ENCODE measurements around the gene ZDHHC8. TPM values are rescaled to one million over a fixed set of nuclear protein-coding genes. Genes with fewer than 3 reads are reported as not detected.
A peak's percentile ranks its signal among the peaks of the same experiment; 100 is the strongest.

Gene ZDHHC8
- polyA plus RNA-seq, 4 donors = 3.8 to 33.5 (median 14.3) TPM

DNA sequence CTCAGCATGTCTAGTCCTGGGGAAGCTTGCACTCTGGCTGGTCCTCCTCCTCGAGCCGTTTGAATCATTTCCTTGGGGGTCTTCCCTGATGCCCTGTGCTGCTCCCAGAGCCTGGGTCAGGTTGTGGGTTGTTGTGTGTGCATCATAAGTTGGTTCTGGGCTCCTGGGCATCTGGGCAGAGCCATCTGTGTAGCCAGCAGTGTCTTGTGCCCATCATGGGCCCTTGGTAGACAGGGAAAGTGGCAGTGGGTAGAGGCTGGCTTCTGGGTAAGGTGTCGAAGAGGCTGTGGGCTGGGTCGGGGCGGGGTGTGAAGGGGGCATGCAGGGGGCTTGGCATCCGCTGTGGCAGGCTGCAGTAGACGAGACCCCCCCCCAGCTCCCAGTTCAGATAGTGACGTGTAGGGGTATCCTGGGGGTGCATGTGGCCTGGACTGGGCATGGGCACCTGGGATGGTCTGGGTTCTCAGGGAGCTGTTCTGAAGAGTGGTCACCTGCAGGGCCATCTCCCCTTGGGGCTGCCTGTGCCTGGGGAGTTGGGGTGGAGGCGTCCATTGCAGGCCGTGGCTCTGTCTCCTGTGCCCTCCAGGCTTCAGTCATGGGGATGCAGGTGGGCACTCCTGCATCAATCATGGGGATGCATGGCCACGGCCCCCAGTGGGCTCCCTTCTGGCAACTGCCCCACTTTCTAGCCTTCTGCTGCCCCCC is 7.4 kb upstream of the ZDHHC8 start:
- no peak for FAIRE-seq
- Histone ChIP-seq H3K36me3 (ENCODE audit: control insufficient read depth in 3 of 3, insufficient read depth in 2 of 3, low read depth in 1 of 3, low read length in 3 of 3) (peaks cover 5 to 80% (median 11%) of the 10 kb centered on the region in 3 donors), H3K27me3 (ENCODE audit: control insufficient read depth in 3 of 3, insufficient read depth in 3 of 3, low read length in 3 of 3) (no peaks in the 10 kb centered on the region), H3K27ac (ENCODE audit: low read depth in 1 of 3, low read length in 2 of 3) (no peak overlapping the region), H3K4me3 (ENCODE audit: low read depth in 1 of 3, low read length in 3 of 3) (no peak overlapping the region), H3K9me3 (ENCODE audit: control insufficient read depth in 2 of 2, insufficient read depth in 1 of 2, low read depth in 1 of 2, low read length in 1 of 2) (no peaks in the 10 kb centered on the region), H3K4me1 (ENCODE audit: control insufficient read depth in 3 of 3, insufficient read depth in 2 of 3, low read depth in 1 of 3, low read length in 2 of 3) (peaks cover 0 to 12% (median 0%) of the 10 kb centered on the region in 3 donors)
- DNase-seq = no peak
- 86 to 99% (median 92%) methylated on average over 9 to 11 of the region's 11 CpGs for WGBS, 3 donors

DNA sequence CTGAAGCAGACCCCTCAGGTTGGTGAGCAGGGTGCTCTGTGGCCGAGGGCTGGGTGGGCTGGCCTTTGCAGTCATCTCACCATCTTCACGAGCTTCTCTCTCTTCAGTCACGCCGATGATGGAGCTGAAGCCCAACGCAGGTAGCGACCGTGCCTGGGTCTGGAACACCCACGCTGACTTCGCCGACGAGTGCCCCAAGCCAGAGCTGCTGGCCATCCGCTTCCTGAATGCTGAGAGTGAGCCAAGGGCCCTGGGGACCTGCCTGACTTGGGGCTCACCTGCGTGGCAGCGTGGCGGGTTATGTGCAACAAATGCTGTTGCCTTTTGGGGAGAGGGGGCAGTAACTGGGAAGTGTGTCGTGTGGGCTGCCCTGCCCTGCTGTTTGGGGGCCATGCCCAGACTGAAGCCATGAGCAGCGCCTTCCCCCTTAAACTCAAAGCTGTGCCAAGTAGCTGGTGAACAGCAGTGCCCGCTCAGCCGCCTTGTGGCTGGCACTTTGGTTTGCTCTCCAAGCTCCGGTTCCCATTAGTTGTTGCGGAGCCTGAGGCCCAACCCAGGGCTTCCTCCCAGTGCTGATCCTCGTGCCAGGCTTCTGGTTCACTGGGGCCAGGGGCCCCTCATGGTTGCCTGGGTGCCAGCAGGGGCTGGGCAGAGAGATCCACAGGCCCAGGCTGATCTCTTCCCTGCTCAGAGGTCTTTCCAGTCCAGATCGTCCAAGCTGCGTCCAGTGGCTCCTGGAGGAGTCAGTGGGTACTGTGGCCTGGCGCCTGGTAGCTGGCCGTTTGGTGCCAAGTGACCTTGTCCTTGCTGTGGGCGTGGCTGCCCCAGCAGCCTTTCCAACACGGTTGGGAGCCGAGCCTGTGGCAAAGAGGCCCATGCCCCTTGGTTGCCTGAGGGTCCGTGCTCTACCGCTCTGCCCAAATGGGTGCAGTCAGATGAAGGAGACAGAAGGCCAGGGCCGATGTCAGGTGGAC is 6.1 kb upstream of the ZDHHC8 start:
- 88 to 91% (median 88%) methylated on average over 32 of the region's 32 CpGs for WGBS, 3 donors
- Histone ChIP-seq H3K27me3 (ENCODE audit: control insufficient read depth in 3 of 3, insufficient read depth in 3 of 3, low read length in 3 of 3) (no peaks in the 10 kb centered on the region), H3K36me3 (ENCODE audit: control insufficient read depth in 3 of 3, insufficient read depth in 2 of 3, low read depth in 1 of 3, low read length in 3 of 3) (peaks cover 5 to 67% (median 11%) of the 10 kb centered on the region in 3 donors), H3K4me1 (ENCODE audit: control insufficient read depth in 3 of 3, insufficient read depth in 2 of 3, low read depth in 1 of 3, low read length in 2 of 3) (peaks cover 0 to 16% (median 0%) of the 10 kb centered on the region in 3 donors), H3K27ac (ENCODE audit: low read depth in 1 of 3, low read length in 2 of 3) (no peak overlapping the region), H3K9me3 (ENCODE audit: control insufficient read depth in 2 of 2, insufficient read depth in 1 of 2, low read depth in 1 of 2, low read length in 1 of 2) (no peaks in the 10 kb centered on the region), H3K4me3 (ENCODE audit: low read depth in 1 of 3, low read length in 3 of 3) (no peak overlapping the region)
- no peak for DNase-seq
- no peak for FAIRE-seq

- Histone ChIP-seq H3K27ac (ENCODE audit: low read depth in 1 of 3, low read length in 2 of 3) (no peak overlapping the region), H3K27me3 (ENCODE audit: control insufficient read depth in 3 of 3, insufficient read depth in 3 of 3, low read length in 3 of 3) (no peaks in the 10 kb centered on the region), H3K4me3 (ENCODE audit: low read depth in 1 of 3, low read length in 3 of 3) (no peak overlapping the region), H3K9me3 (ENCODE audit: control insufficient read depth in 2 of 2, insufficient read depth in 1 of 2, low read depth in 1 of 2, low read length in 1 of 2) (no peaks in the 10 kb centered on the region), H3K4me1 (ENCODE audit: control insufficient read depth in 3 of 3, insufficient read depth in 2 of 3, low read depth in 1 of 3, low read length in 2 of 3) (peaks cover 0 to 19% (median 0%) of the 10 kb centered on the region in 3 donors), H3K36me3 (ENCODE audit: control insufficient read depth in 3 of 3, insufficient read depth in 2 of 3, low read depth in 1 of 3, low read length in 3 of 3) (peaks cover 5 to 58% (median 11%) of the 10 kb centered on the region in 3 donors)
- DNase-seq = no peak
- WGBS, 3 donors = 83 to 88% (median 85%) methylated on average over 19 of the region's 19 CpGs
- FAIRE-seq = no peak
Observed at GRCh38 chr22:20126284-20127029, 5.1 kb upstream of the ZDHHC8 start.

DNA sequence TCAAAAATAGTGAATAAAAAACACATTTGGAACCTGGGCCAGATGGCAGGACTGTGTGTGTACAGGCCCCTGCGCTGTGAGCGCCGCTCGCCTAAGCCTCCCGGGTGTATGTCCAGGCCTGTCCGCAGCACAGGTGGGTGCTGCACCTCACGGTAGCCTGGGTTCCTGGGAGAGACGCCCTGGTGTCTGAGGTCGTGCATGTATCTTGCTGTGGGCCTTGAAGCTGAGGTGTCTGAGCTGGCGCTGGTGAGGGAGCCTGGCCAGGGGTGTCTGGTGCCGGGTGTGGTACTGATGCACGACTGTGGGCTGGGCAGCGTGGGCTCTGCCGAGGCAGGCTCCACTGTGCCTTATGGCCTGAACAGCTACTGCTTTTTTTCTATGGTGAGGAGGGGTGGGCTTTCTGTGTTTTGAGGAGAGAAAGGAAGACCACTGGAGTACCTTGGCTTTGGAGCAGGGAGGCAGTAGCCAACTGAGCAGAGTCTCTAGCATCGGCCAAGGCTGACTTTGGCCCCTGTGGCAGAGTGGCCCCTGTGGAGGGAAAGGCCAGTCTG is 4.2 kb upstream of the ZDHHC8 start:
- DNase-seq = no peak
- H3K36me3 ChIP-seq (ENCODE audit: control insufficient read depth in 3 of 3, insufficient read depth in 2 of 3, low read depth in 1 of 3, low read length in 3 of 3) = peaks cover 4 to 49% (median 8%) of the 10 kb centered on the region in 3 donors
- FAIRE-seq = no peak
- H3K27me3 ChIP-seq (ENCODE audit: control insufficient read depth in 3 of 3, insufficient read depth in 3 of 3, low read length in 3 of 3) = no peaks in the 10 kb centered on the region
- no peak overlapping the region for H3K4me3 ChIP-seq (ENCODE audit: low read depth in 1 of 3, low read length in 3 of 3)
- peaks cover 0 to 21% (median 0%) of the 10 kb centered on the region in 3 donors for H3K4me1 ChIP-seq (ENCODE audit: control insufficient read depth in 3 of 3, insufficient read depth in 2 of 3, low read depth in 1 of 3, low read length in 2 of 3)
- H3K9me3 ChIP-seq (ENCODE audit: control insufficient read depth in 2 of 2, insufficient read depth in 1 of 2, low read depth in 1 of 2, low read length in 1 of 2) = no peaks in the 10 kb centered on the region
- H3K27ac ChIP-seq (ENCODE audit: low read depth in 1 of 3, low read length in 2 of 3) = no peak overlapping the region
- 83 to 90% (median 87%) methylated on average over 15 of the region's 15 CpGs for WGBS, 3 donors

DNA sequence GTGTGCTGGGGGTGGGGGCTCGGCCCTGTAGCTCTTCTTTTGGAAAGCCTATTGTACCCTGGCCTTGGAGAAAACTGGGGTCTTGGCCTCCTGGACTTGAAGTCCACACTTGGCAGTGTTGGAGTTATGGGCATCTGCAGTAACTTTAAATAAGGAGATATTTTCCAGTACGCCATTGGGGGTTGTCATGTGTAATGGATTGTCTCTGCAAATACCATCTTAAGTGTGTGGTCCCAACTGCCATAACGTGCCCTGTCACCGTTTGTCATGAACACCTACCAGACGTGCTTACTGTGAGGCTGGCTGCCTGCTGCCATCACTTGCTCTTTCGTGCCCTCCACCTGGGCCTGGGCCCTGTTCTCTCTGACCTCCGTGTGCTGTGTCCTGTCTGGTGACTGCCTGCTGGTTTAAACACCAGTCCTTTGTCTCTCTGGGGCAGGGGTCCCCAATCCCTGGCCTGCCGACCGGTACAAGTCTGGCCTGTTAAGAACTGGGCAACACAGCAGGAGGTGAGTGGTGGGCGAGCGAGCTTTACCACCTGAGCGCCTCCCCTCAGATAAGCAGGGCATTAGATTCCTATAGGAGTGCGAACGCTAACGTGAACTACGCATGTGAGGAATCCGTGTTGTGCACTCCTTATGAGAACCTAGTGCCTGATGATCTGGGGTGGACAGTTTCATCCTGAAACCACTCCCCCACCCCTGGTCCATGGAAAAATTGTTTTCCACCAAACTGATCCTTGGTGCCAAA is 3.6 kb upstream of the ZDHHC8 start:
- no peak overlapping the region for H3K27ac ChIP-seq (ENCODE audit: low read depth in 1 of 3, low read length in 2 of 3)

DNA sequence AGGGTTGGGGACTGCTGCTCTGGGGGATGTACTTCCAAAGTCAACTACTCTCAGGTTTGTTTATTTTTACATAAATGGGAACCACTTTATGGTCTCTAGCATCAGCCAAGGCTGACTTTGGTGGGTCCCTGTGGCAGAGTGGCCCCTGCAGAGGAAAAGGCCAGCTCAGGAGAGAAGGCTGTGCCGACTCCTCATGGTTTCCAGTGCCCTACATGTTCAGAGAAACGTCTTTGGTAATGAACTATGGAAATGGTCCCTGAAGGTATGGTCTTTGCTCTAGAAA is 3.0 kb upstream of the ZDHHC8 start:
- Histone ChIP-seq H3K4me1 (ENCODE audit: control insufficient read depth in 3 of 3, insufficient read depth in 2 of 3, low read depth in 1 of 3, low read length in 2 of 3) (peaks cover 0 to 29% (median 0%) of the 10 kb centered on the region in 3 donors), H3K4me3 (ENCODE audit: low read depth in 1 of 3, low read length in 3 of 3) (no peak overlapping the region), H3K9me3 (ENCODE audit: control insufficient read depth in 2 of 2, insufficient read depth in 1 of 2, low read depth in 1 of 2, low read length in 1 of 2) (no peaks in the 10 kb centered on the region), H3K36me3 (ENCODE audit: control insufficient read depth in 3 of 3, insufficient read depth in 2 of 3, low read depth in 1 of 3, low read length in 3 of 3) (peaks cover 2 to 43% (median 8%) of the 10 kb centered on the region in 3 donors), H3K27ac (ENCODE audit: low read depth in 1 of 3, low read length in 2 of 3) (peak overlapping the region in 1 of 3 donors; percentile 28), H3K27me3 (ENCODE audit: control insufficient read depth in 3 of 3, insufficient read depth in 3 of 3, low read length in 3 of 3) (no peaks in the 10 kb centered on the region)
- 48 to 52% (median 49%) methylated on average over 2 of the region's 2 CpGs for WGBS, 3 donors
- DNase-seq (no peak), FAIRE-seq (no peak)

More for the DNA sequence above, 3.6 kb upstream of the ZDHHC8 start:
- Histone ChIP-seq H3K9me3 (ENCODE audit: control insufficient read depth in 2 of 2, insufficient read depth in 1 of 2, low read depth in 1 of 2, low read length in 1 of 2) (no peaks in the 10 kb centered on the region), H3K27me3 (ENCODE audit: control insufficient read depth in 3 of 3, insufficient read depth in 3 of 3, low read length in 3 of 3) (no peaks in the 10 kb centered on the region), H3K4me1 (ENCODE audit: control insufficient read depth in 3 of 3, insufficient read depth in 2 of 3, low read depth in 1 of 3, low read length in 2 of 3) (peaks cover 0 to 28% (median 0%) of the 10 kb centered on the region in 3 donors), H3K4me3 (ENCODE audit: low read depth in 1 of 3, low read length in 3 of 3) (no peak overlapping the region), H3K36me3 (ENCODE audit: control insufficient read depth in 3 of 3, insufficient read depth in 2 of 3, low read depth in 1 of 3, low read length in 3 of 3) (peaks cover 2 to 46% (median 8%) of the 10 kb centered on the region in 3 donors)
- no peak for FAIRE-seq
- whole genome bisulfite sequencing, 3 donors = 77 to 84% (median 81%) methylated on average over 17 of the region's 17 CpGs
- no peak for DNase-seq

- Histone ChIP-seq H3K4me3 (ENCODE audit: low read depth in 1 of 3, low read length in 3 of 3) (no peak overlapping the region), H3K9me3 (ENCODE audit: control insufficient read depth in 2 of 2, insufficient read depth in 1 of 2, low read depth in 1 of 2, low read length in 1 of 2) (no peaks in the 10 kb centered on the region), H3K36me3 (ENCODE audit: control insufficient read depth in 3 of 3, insufficient read depth in 2 of 3, low read depth in 1 of 3, low read length in 3 of 3) (peaks cover 2 to 39% (median 8%) of the 10 kb centered on the region in 3 donors), H3K27ac (ENCODE audit: low read depth in 1 of 3, low read length in 2 of 3) (peak overlapping the region in 1 of 3 donors; percentile 28), H3K4me1 (ENCODE audit: control insufficient read depth in 3 of 3, insufficient read depth in 2 of 3, low read depth in 1 of 3, low read length in 2 of 3) (peaks cover 0 to 29% (median 0%) of the 10 kb centered on the region in 3 donors), H3K27me3 (ENCODE audit: control insufficient read depth in 3 of 3, insufficient read depth in 3 of 3, low read length in 3 of 3) (no peaks in the 10 kb centered on the region)
- 21 to 31% (median 31%) methylated on average over 18 of the region's 18 CpGs for WGBS, 3 donors
- DNase-seq (peak; percentile 46 to 50), FAIRE-seq (no peak)
Observed at GRCh38 chr22:20128902-20129746, 2.5 kb upstream of the ZDHHC8 start.

All from small intestine (tissue), 7 donors.